GM19023 (cell line): ENCODE results near the gene POLN.
A peak's percentile ranks its signal among the peaks of the same experiment; 100 is the strongest.
"Not testable (repeated sequence)": the region's sequence is repeated elsewhere in the genome, so short reads cannot be mapped to it uniquely, and the experiment has no call there.

Source experiments
- ATAC-seq: cut with Tn5 transposase; IDR thresholded peaks from one replicate; pipeline ENCODE4 v1.9.1; 2021; ENCODE audit warnings: mild to moderate bottlenecking, moderate library complexity; ENCODE audit not compliant: unreplicated experiment

Gene POLN

GRCh38 chr4:2044542-2045517 lies 197.1 kb downstream of the POLN start:
- ATAC-seq = no peak

GRCh38 chr4:2044119-2044485 lies 197.8 kb downstream of the POLN start:
- ATAC-seq = no peak

DNA sequence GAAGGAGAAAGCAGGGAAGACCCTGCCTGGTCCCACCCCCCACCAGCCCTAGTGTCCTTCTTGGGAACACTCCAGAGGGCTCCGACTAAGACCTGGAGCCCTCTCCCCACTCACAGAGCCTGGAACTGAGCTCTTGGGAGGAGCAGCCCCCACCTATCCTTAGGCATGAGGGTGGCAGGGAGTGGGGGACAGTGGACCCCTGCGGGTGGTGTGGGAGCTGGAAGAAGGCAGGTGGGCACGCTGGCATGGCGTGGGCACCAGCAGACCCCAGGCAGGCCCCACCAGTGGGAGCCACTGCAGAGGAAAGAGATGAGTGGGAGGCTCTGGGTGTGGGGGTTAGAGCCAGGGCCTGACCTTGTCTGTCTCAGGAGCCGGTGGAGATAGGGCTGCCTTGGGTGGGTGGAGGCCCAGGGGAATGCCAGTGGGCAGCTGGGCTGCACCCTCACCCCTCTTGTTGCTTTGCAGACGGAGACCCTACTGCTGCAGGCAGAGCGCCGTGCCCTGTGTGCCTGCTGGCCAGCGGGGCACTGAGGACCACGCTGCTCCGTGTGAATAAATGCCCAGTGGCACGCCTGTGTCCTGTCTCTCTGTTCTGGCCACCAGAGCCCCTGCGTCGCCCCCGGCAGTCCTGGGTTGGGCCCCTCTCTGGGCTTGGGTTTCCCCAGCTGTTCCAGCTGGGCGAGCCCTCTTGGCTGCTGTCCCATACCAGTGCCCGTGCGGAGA lies 198.4 kb downstream of the POLN start:
- ATAC-seq = no peak

DNA sequence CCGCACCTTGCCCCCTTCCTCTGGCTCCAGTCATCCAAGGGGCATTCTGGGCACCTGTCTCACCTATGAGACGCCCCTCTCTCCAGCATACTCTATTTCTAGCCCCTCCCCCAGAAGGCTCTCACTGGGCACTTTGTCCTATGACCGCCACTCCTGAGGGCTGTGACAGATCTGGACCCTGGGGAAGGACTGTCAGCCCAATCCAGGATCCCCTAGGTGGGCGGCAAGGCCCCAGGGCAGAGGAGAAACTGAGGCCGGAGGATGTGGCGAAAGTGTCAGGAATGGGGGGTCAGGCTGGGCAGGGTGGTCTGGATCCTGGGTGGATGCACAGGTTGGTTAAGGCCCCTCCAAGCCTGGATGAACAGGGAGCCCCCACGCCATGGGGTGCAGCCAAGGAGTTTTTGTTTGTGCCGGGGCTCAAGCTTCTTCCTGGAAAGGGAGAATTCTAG lies 198.9 kb downstream of the POLN start:
- no peak for ATAC-seq

- peak; percentile 36 for ATAC-seq
These were observed 199.5 kb downstream of the POLN start for GRCh38 chr4:2042204-2042946.

DNA sequence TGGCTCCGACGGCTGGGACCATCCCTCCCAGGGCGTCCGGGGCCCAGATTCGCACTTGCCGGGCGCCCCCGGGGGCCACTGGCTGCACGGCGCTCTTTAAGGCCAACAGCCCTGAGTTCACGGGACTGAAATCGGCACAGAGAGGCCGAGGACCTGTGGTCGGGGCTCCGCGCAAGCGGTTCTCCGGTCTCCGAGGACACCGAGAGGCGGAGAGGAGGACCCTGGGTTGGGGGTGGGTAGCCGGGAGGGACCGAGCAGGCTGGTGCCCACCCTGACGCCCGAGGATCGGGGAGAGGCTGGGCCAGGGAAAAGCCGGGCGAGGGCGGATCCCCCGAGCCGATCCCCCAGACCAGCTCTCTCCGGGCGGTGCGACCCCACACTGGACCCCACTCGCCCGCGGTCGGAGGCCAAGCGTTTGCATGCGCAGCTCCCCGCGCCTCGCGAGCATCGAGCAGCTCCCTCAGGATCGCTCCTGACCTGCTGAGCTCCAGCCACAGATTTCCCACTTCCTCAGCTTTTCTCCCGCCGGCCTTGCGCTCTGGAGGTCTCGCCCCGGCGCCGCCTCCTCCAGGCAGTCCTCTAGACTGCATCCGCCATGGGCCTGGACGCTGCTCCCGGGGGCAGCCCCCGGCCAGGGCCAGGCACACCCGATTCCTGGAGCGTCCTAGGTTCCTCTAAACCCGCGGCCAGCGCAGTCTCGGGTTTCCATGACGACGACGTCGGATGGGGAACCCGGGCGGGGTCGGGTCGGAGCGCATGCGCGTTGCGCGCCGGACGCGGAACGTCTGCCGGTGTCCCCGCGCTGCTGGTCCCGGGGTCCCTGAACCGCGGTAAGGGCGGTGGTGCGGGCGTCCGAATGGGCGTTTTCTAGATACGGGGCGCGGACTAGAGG lies 200.4 kb downstream of the POLN start:
- peak; percentile 53 for ATAC-seq

- no peak for ATAC-seq
These were observed 201.3 kb downstream of the POLN start for GRCh38 chr4:2040391-2041238.

DNA sequence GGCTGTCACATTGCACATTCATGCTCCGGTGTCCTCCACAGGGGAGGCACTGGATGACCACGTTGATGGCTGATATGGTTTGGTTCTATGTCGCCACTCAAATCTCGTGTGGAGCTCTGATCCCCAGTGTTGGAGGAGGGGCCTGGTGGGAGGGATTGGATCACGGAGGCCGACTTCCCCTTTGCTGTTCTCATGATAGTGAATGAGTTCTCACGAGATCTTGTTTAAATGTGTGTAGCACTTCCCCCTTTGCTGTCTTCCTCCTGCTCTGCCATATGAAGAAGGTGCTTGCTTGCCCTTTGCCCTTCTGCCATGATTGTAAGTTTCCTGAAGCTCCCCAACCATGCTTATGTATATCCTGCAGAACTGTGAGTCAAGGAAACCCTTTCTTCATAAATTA lies 205.1 kb downstream of the POLN start:
- no peak for ATAC-seq

GRCh38 chr4:2036327-2036726 lies 205.6 kb downstream of the POLN start:
- no peak for ATAC-seq

DNA sequence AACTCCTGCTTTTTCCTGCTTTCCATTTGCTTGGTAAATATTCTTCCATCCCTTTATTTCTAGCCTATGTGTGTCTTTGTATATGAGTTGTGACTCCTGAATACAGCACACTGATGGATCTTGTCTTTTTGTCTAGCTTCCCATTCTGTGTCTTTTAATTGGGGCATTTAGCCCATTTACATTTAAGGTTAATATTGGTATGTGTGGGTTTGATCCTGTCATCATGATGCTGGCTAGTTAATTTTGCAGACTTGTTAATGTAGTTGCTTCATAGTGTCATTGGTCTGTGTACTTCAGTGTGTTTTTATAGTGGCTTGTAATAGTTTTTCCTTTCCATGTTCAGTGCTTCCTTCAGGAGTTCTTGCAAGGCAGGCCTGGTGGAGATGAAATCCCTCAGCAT lies 210.8 kb downstream of the POLN start:
- ATAC-seq = not testable (repeated sequence)

DNA sequence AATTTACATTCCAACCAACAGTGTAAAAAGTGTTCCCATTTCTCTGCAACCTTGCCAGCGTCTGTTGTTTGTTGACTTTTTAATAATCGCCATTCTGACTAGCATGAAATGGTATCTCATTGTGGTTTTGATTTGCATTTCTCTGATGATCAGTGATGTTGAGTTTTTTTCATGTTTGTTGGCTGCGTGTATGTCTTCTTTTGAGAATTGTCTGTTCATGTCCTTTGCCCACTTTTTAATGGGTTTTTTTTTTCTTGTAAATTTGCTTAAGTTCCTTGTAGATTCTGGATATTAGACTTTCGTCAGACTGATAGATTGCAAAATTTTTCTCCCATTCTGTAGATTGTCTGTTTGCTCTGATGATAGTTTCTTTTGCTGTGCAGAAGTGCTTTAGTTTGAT lies 214.8 kb downstream of the POLN start:
- ATAC-seq = not testable (repeated sequence)

DNA sequence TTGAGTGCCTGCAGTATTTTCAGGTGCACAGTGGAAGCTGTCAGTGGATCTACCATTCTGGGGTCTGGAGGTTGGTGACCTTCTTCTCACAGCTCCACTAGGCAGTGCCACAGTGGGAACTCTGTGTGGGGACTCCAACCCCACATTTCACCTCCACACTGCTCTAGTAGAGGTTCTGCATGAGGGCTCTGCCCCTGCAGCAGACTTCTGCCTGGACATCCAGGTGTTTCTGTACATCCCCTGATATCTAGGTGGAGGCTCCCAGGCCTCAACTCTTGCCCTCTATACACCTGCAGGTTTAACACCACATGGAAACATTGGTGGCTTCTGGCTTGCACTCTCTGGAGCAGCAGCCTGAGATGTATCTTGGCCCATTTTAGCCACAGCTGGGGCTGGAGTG lies 216.1 kb downstream of the POLN start:
- no peak for ATAC-seq

- ATAC-seq = no peak
These were observed 217.2 kb downstream of the POLN start for GRCh38 chr4:2024683-2025082.
